Astrocyte (in vitro differentiated cells and primary cell): Measurements from ENCODE around the gene NIPAL3.

ENCODE experiments used
- CTCF ChIP-seq: IDR thresholded peaks from 2 replicates; pipeline ENCODE4 v1.5.1; 2011; ENCODE audit warnings: low read depth, mild to moderate bottlenecking, inconsistent platforms, low read length, moderate library complexity; ENCODE audit not compliant: insufficient read depth
- EZH2 ChIP-seq: IDR thresholded peaks from 2 replicates; pipeline ENCODE4 v1.6.1; 2012; ENCODE audit warnings: mild to moderate bottlenecking, low read length, inconsistent platforms; ENCODE audit not compliant: insufficient read depth

GRCh38 chr1:24451746-24452145 is 36.1 kb downstream of the NIPAL3 start:
- TF ChIP-seq CTCF (no peak), EZH2 (no peak)
